B cell (primary cell): Measurements from ENCODE around the gene PLPP7. TPM values are rescaled to one million over a fixed set of nuclear protein-coding genes. Genes with fewer than 3 reads are reported as not detected.

Source experiments
- ATAC-seq: fragments of 200-7000 bp; cut with Tn5 transposase; one replicate; pipeline ENCODE4 v1.10.0; 2021; ENCODE audit warnings: low read depth, mild to moderate bottlenecking, moderate number of reproducible peaks, moderate library complexity
- CTCF ChIA-PET: fragments of 350-600 bp; sonication (Branson Sonifier 250); formaldehyde crosslinking; loops from one replicate; lab custom pipeline; 2021; ENCODE audit warnings: antibody characterized with exemption, inconsistent platforms; lab: Charles Lee
- POLR2A ChIA-PET: fragments of 350-600 bp; sonication (Branson Sonifier 250); formaldehyde crosslinking; loops from one replicate; lab custom pipeline; 2021; ENCODE audit warnings: antibody characterized with exemption; lab: Charles Lee
- DNase-seq: peaks from one replicate; pipeline ENCODE4 v3.0.0; 2013
- H2AFZ ChIP-seq: 2 replicates; pipeline ENCODE4 v1.6.1; 2012; ENCODE audit warnings: mild to moderate bottlenecking, low read depth, low read length; ENCODE audit not compliant: insufficient read depth, poor library complexity, severe bottlenecking
- H3K27ac ChIP-seq, 2 donors: 1 replicate in 1 of 2; 2 replicates in 1 of 2; pipeline ENCODE4 v1.5.1; 2012 to 2013; ENCODE audit warnings: low read length in 2 of 2, mild to moderate bottlenecking in 2 of 2, moderate library complexity in 1 of 2
- H3K27me3 ChIP-seq, 4 experiments: fragments of 200-600 bp in 1 of 4; sonication (generic) in 1 of 4; replicated peaks in 1 of 4; 1 replicate in 2 of 4; 2 replicates in 2 of 4; pipeline versions ENCODE4 v1.6.1 to v1.7.0; 2013 to 2016; ENCODE audit warnings: low read length in 3 of 4, mild to moderate bottlenecking in 2 of 4, mixed read lengths in 1 of 4, moderate library complexity in 1 of 4; ENCODE audit not compliant: insufficient read depth in 4 of 4, control insufficient read depth in 3 of 4; ENCODE audit errors: control extremely low read depth in 1 of 4
- H3K36me3 ChIP-seq, 2 experiments: replicated peaks in 1 of 2; 1 replicate in 1 of 2; 2 replicates in 1 of 2; pipeline versions ENCODE4 v1.6.1 to v1.7.1; 2013; ENCODE audit warnings: low read length in 1 of 2; ENCODE audit not compliant: insufficient read depth in 2 of 2, control insufficient read depth in 1 of 2; ENCODE audit errors: control extremely low read depth in 1 of 2, extremely low read depth in 1 of 2
- H3K4me1 ChIP-seq, 2 donors: fragments of 200-600 bp in 1 of 2; sonication (generic) in 1 of 2; 1 replicate in 1 of 2; 2 replicates in 1 of 2; pipeline versions ENCODE4 v1.5.1 to v1.6.1; 2013 to 2017; ENCODE audit warnings: low read length in 2 of 2; ENCODE audit not compliant: control insufficient read depth in 2 of 2, insufficient read depth in 2 of 2
- H3K4me2 ChIP-seq: replicated peaks from 2 replicates; pipeline ENCODE3; 2012; ENCODE audit warnings: mild to moderate bottlenecking, low read depth, low read length; ENCODE audit not compliant: poor library complexity, severe bottlenecking
- H3K4me3 ChIP-seq, 5 experiments: fragments of 200-600 bp in 1 of 5; sonication (generic) in 1 of 5; 1 replicate in 3 of 5; 2 replicates in 2 of 5; pipeline versions ENCODE4 v1.5.1 to v1.7.0; 2011 to 2016; ENCODE audit warnings: low read length in 4 of 5, mild to moderate bottlenecking in 4 of 5, low read depth in 2 of 5, control low read depth in 1 of 5, moderate library complexity in 1 of 5; ENCODE audit not compliant: insufficient read depth in 1 of 5; ENCODE audit errors: control extremely low read depth in 1 of 5, extremely low read depth in 1 of 5
- H3K79me2 ChIP-seq: fragments of 200-600 bp; sonication (generic); one replicate; pipeline ENCODE4 v1.6.0; 2016; ENCODE audit warnings: low read length; ENCODE audit not compliant: control insufficient read depth, insufficient read depth
- H3K9ac ChIP-seq: fragments of 200-600 bp; sonication (generic); 2 replicates; pipeline ENCODE4 v1.6.1; 2017; ENCODE audit warnings: mild to moderate bottlenecking, low read length, moderate library complexity
- H3K9me3 ChIP-seq, 3 donors: one replicate each; pipeline versions ENCODE4 v1.6.1 to v1.7.1; 2013; ENCODE audit warnings: low read length in 2 of 3; ENCODE audit not compliant: control insufficient read depth in 2 of 3, insufficient read depth in 1 of 3; ENCODE audit errors: control extremely low read depth in 1 of 3
- H4K20me1 ChIP-seq: 2 replicates; pipeline ENCODE4 v1.6.0; 2012; ENCODE audit warnings: mild to moderate bottlenecking, low read length; ENCODE audit not compliant: insufficient read depth, control insufficient read depth, poor library complexity, severe bottlenecking
- H3K27ac Mint-ChIP-seq: one replicate; pipeline ENCODE4 v1.8.0; 2021; ENCODE audit warnings: mixed read lengths
- H3K27me3 Mint-ChIP-seq: one replicate; pipeline ENCODE4 v1.8.0; 2021; ENCODE audit warnings: mixed read lengths
- H3K4me1 Mint-ChIP-seq: one replicate; pipeline ENCODE4 v1.8.0; 2021; ENCODE audit warnings: mixed read lengths
- H3K4me3 Mint-ChIP-seq: one replicate; pipeline ENCODE4 v1.8.0; 2021; ENCODE audit warnings: mixed read lengths
- H3K9me3 Mint-ChIP-seq: one replicate; pipeline ENCODE4 v1.8.0; 2022; ENCODE audit warnings: mixed read lengths; ENCODE audit not compliant: insufficient read depth
- CTCF ChIP-seq: fragments of 200-600 bp; IDR thresholded peaks from one replicate; pipeline ENCODE4 v1.8.0; 2022; ENCODE audit warnings: antibody characterized with exemption, mild to moderate bottlenecking
- EZH2 ChIP-seq: IDR thresholded peaks from 2 replicates; pipeline ENCODE4 v1.6.1; 2012; ENCODE audit warnings: borderline replicate concordance, low read depth, mild to moderate bottlenecking, moderate library complexity, low read length; ENCODE audit not compliant: insufficient read depth, poor library complexity, severe bottlenecking
- WGBS: methylation state at CpG from one replicate; pipeline ENCODE4 v1.1.5; 2013; ENCODE audit warnings: missing lambda C conversion rate; ENCODE audit not compliant: insufficient coverage; 5-methylcytosine and 5-hydroxymethylcytosine counted together
- intact Hi-C: fragments of 100-400 bp; cut with micrococcal nuclease; formaldehyde crosslinking; loops from one replicate; pipeline ENCODE4 v1.10.0; 2022
- polyA plus RNA-seq: library from polyadenylated mRNA; depleted of rRNA; stranded (reverse); fragments of >200 nt; gene quantifications from 2 replicates; pipeline ENCODE4 v1.2.3, GENCODE V29; 2012
- total RNA-seq, 2 donors: library from RNA; stranded (reverse); fragments of 120-200 nt in 1 of 2; gene quantifications; 1 replicate in 1 of 2; 2 replicates in 1 of 2; pipeline versions ENCODE4 v1.2.3 to v1.2.4, GENCODE V29; 2013 to 2022

Gene PLPP7
- total and polyA plus RNA-seq, 2 donors (not counting 1 experiment from before 2014, with no cell fraction given) = 0.57 to 2.0 TPM

- intact Hi-C loops = loop anchor here (1.0 to 10.0 kb wide), 3 partner anchors 21 to 965 kb away; no protein-coding TSS in a partner anchor
- DNase-seq (peak; percentile 69), ATAC-seq (peak; percentile 22)
- Mint-ChIP-seq H3K27ac (peak overlapping the region; percentile 37), H3K27me3 (peaks cover 5% of the 10 kb centered on the region), H3K4me3 (peak overlapping the region; percentile 53), H3K4me1 (peaks cover 44% of the 10 kb centered on the region), H3K9me3 (no peaks in the 10 kb centered on the region)
- no peaks in the 10 kb centered on the region for H3K36me3 ChIP-seq
- H4K20me1 ChIP-seq = peaks cover 8% of the 10 kb centered on the region
- TF ChIP-seq EZH2 (no peak), CTCF (no peak)
- peak overlapping the region in 4 of 5 experiments; percentile 33 to 95 (median 78) for H3K4me3 ChIP-seq
- H3K4me2 ChIP-seq = peak overlapping the region; percentile 77
- ChIA-PET POLR2A (interaction anchor here (1.5 to 8.2 kb wide), 4 partner anchors 13 to 96 kb away, joined by 6 to 199 read pairs (median 14); no protein-coding TSS in a partner anchor), CTCF (interaction anchor here (1.3 to 8.9 kb wide), 4 partner anchors 14 to 99 kb away, joined by 4 to 158 read pairs (median 22); no protein-coding TSS in a partner anchor)
- H3K9ac ChIP-seq = peak overlapping the region; percentile 97
- H3K9me3 ChIP-seq = no peaks in the 10 kb centered on the region
- H2AFZ ChIP-seq = peak overlapping the region; percentile 71
- peaks cover 34 to 39% of the 10 kb centered on the region in 2 donors for H3K4me1 ChIP-seq
- H3K79me2 ChIP-seq = peaks cover 45% of the 10 kb centered on the region
- under 1% methylated on average over 60 of the region's 60 CpGs for WGBS
- H3K27ac ChIP-seq = peak overlapping the region in 1 of 2 donors; percentile 34
- H3K27me3 ChIP-seq = peaks cover 0 to 9% (median 2%) of the 10 kb centered on the region in 4 experiments
Observed at GRCh38 chr9:131276891-131277286, 12.6 kb upstream of the PLPP7 start.

GRCh38 chr9:131277287-131277909, 12.1 kb upstream of the PLPP7 start:
- no peaks in the 10 kb centered on the region for H3K9me3 ChIP-seq
- H2AFZ ChIP-seq = peak overlapping the region; percentile 71
- TF ChIP-seq CTCF (peak; percentile 12), EZH2 (no peak)
- no peaks in the 10 kb centered on the region for H3K36me3 ChIP-seq
- ATAC-seq (peak; percentile 13), DNase-seq (peak; percentile 66)
- Mint-ChIP-seq H3K27ac (peak overlapping the region; percentile 37), H3K4me3 (peak overlapping the region; percentile 53), H3K27me3 (peaks cover 10% of the 10 kb centered on the region), H3K4me1 (peaks cover 44% of the 10 kb centered on the region), H3K9me3 (no peaks in the 10 kb centered on the region)
- H3K79me2 ChIP-seq = peaks cover 40% of the 10 kb centered on the region
- peak overlapping the region; percentile 77 for H3K4me2 ChIP-seq
- H3K4me1 ChIP-seq = peaks cover 34 to 38% of the 10 kb centered on the region in 2 donors
- POLR2A ChIA-PET = interaction anchor here (0.7 to 8.2 kb wide), 4 partner anchors 8 to 79 kb away, joined by 3 to 199 read pairs (median 6); no protein-coding TSS in a partner anchor
- peak overlapping the region; percentile 9 to 95 (median 66) for H3K4me3 ChIP-seq
- peak overlapping the region; percentile 97 for H3K9ac ChIP-seq
- CTCF ChIA-PET = interaction anchor here (1.5 to 8.9 kb wide), 3 partner anchors 22 to 99 kb away, joined by 4 to 158 read pairs (median 37); no protein-coding TSS in a partner anchor
- intact Hi-C loops = loop anchor here (5.0 to 10.0 kb wide), 2 partner anchors 57 to 965 kb away; no protein-coding TSS in a partner anchor
- H3K27me3 ChIP-seq = peaks cover 0 to 14% (median 5%) of the 10 kb centered on the region in 4 experiments
- H4K20me1 ChIP-seq = peaks cover 8% of the 10 kb centered on the region
- WGBS = under 1% methylated on average over 78 of the region's 78 CpGs
- peak overlapping the region in 1 of 2 donors; percentile 34 for H3K27ac ChIP-seq
